H1 (cell line): ENCODE measurements around the gene ACTG2.
"Not testable (repeated sequence)": the region's sequence is repeated elsewhere in the genome, so short reads cannot be mapped to it uniquely, and the experiment has no call there.

Experiments used
- BACH1 ChIP-seq: IDR thresholded peaks from 2 replicates; pipeline ENCODE4 v1.6.1; 2012; ENCODE audit warnings: low read length, improper control_type of control experiment
- CTCF ChIP-seq, 3 experiments: IDR thresholded peaks; 1 replicate in 2 of 3; 2 replicates in 1 of 3; pipeline versions ENCODE4 v1.5.1 to v1.6.1; 2011; ENCODE audit warnings: low read length in 3 of 3, mild to moderate bottlenecking in 3 of 3, inconsistent platforms in 2 of 3, low read depth in 1 of 3, moderate library complexity in 1 of 3; ENCODE audit not compliant: insufficient read depth in 1 of 3; ENCODE audit errors: control extremely low read depth in 1 of 3
- EP300 ChIP-seq, 2 experiments: IDR thresholded peaks; 1 replicate in 1 of 2; 2 replicates in 1 of 2; pipeline ENCODE4 v1.6.1; 2011 to 2012; ENCODE audit warnings: low read depth in 2 of 2, low read length in 2 of 2, mild to moderate bottlenecking in 2 of 2, borderline replicate concordance in 1 of 2, inconsistent platforms in 1 of 2, moderate library complexity in 1 of 2
- NRF1 ChIP-seq: IDR thresholded peaks from 2 replicates; pipeline ENCODE4 v1.6.1; 2011; ENCODE audit warnings: mild to moderate bottlenecking, low read depth, low read length, improper control_type of control experiment
- POLR2AphosphoS5 ChIP-seq: IDR thresholded peaks from 2 replicates; pipeline ENCODE4 v1.6.1; 2011; ENCODE audit warnings: low read depth, low read length
- SIN3A ChIP-seq, 2 experiments: IDR thresholded peaks in 1 of 2; conservative IDR thresholded peaks in 1 of 2; 2 replicates each; pipeline ENCODE4 v1.6.1; 2011 to 2012; ENCODE audit warnings: low read length in 2 of 2, improper control_type of control experiment in 1 of 2, low read depth in 1 of 2, mild to moderate bottlenecking in 1 of 2
- USF2 ChIP-seq: IDR thresholded peaks from 2 replicates; pipeline ENCODE4 v1.6.1; 2011; ENCODE audit warnings: low read length, improper control_type of control experiment

GRCh38 chr2:73903949-73904613 lies 11.3 kb downstream of the ACTG2 start:
- TF ChIP-seq EP300 (IDR thresholded peaks at IDR 0.05; ENCODE audit: borderline replicate concordance in 1 of 2, low read depth in 2 of 2, low read length in 2 of 2); POLR2AphosphoS5; USF2; CTCF (IDR thresholded peaks at IDR 0.05; ENCODE audit: control extremely low read depth in 1 of 3, insufficient read depth in 1 of 3, low read depth in 1 of 3, low read length in 3 of 3); SIN3A (conservative IDR thresholded peaks at IDR 0.05 in 1 of 2, IDR thresholded peaks at IDR 0.05 in 1 of 2; ENCODE audit: low read depth in 1 of 2, low read length in 2 of 2); BACH1; NRF1: not testable (repeated sequence)
